ENCODE measurements around the gene UVRAG. TPM values are rescaled to one million over a fixed set of nuclear protein-coding genes. Genes with fewer than 3 reads are reported as not detected.
"Not testable (repeated sequence)": the region's sequence is repeated elsewhere in the genome, so short reads cannot be mapped to it uniquely, and the experiment has no call there.

The UVRAG gene
- total RNA-seq, 1 donor from 2014 or later, result 27.6 TPM

- peaks cover 3% of the 10 kb centered on the region for H3K9me3 Mint-ChIP-seq
- peak overlapping the region; percentile 55 for H3K27ac Mint-ChIP-seq
- H3K4me1 Mint-ChIP-seq, result peaks cover 21% of the 10 kb centered on the region
- H3K27me3 Mint-ChIP-seq (ENCODE audit: low read depth), result no peaks in the 10 kb centered on the region
- H3K4me3 Mint-ChIP-seq, result no peak overlapping the region
- H3K36me3 Mint-ChIP-seq, result peaks cover 10% of the 10 kb centered on the region
- TF ChIP-seq CTCF (IDR thresholded peaks at IDR 0.05; ENCODE audit: unreplicated experiment), result no peak
- no peak for DNase-seq (ENCODE audit: low spot score in 2 of 2, unreplicated experiment in 2 of 2)
These were observed 36.2 kb downstream of the UVRAG start for GRCh38 chr11:75851203-75851602.

GRCh38 chr11:75852406-75853017 is 37.5 kb downstream of the UVRAG start:
- peaks cover 3% of the 10 kb centered on the region for H3K9me3 Mint-ChIP-seq
- H3K36me3 Mint-ChIP-seq, result peaks cover 16% of the 10 kb centered on the region
- TF ChIP-seq CTCF (IDR thresholded peaks at IDR 0.05; ENCODE audit: unreplicated experiment), result no peak
- H3K27me3 Mint-ChIP-seq (ENCODE audit: low read depth), result no peaks in the 10 kb centered on the region
- no peak for DNase-seq (ENCODE audit: low spot score in 2 of 2, unreplicated experiment in 2 of 2)
- no peak overlapping the region for H3K27ac Mint-ChIP-seq
- H3K4me1 Mint-ChIP-seq, result peaks cover 28% of the 10 kb centered on the region
- no peak overlapping the region for H3K4me3 Mint-ChIP-seq

- not testable (repeated sequence) for H3K4me3 Mint-ChIP-seq; H3K9me3 Mint-ChIP-seq; DNase-seq (ENCODE audit: low spot score in 2 of 2, unreplicated experiment in 2 of 2); H3K27me3 Mint-ChIP-seq (ENCODE audit: low read depth); H3K27ac Mint-ChIP-seq
- H3K36me3 Mint-ChIP-seq, result peaks cover 16% of the 10 kb centered on the region
- peaks cover 33% of the 10 kb centered on the region for H3K4me1 Mint-ChIP-seq
These were observed 38.6 kb downstream of the UVRAG start for GRCh38 chr11:75853563-75853962.

DNA sequence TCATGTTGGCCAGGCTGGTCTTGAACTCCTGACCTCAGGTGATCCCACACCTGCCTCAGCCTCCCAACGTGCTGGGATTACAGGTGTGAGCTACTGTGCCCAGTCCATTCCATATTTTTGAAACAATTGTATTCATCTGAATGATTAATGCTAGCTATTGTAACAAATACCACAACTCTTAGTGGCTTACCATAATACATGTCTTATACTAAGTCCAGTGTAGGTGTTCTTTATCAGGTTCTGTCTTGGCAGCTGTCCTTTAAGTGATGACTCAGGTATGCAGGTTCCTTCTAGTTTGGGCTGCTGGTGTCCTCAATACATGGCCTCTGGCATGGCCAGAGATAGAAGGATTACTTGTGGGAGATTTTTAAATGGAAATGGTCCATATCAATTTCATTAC is 39.0 kb downstream of the UVRAG start:
- Mint-ChIP-seq H3K27me3 (ENCODE audit: low read depth) (no peaks in the 10 kb centered on the region), H3K4me3 (no peak overlapping the region), H3K36me3 (peaks cover 16% of the 10 kb centered on the region), H3K27ac (no peak overlapping the region), H3K4me1 (peaks cover 37% of the 10 kb centered on the region), H3K9me3 (peaks cover 3% of the 10 kb centered on the region)
- no peak for TF ChIP-seq CTCF (IDR thresholded peaks at IDR 0.05; ENCODE audit: unreplicated experiment)
- DNase-seq (ENCODE audit: low spot score in 2 of 2, unreplicated experiment in 2 of 2), result no peak

- Mint-ChIP-seq H3K4me1 (peaks cover 37% of the 10 kb centered on the region), H3K27ac (peak overlapping the region; percentile 81), H3K27me3 (ENCODE audit: low read depth) (no peaks in the 10 kb centered on the region), H3K4me3 (no peak overlapping the region), H3K9me3 (peaks cover 3% of the 10 kb centered on the region), H3K36me3 (peaks cover 16% of the 10 kb centered on the region)
- DNase-seq (ENCODE audit: low spot score in 2 of 2, unreplicated experiment in 2 of 2), result no peak
- no peak for TF ChIP-seq CTCF (IDR thresholded peaks at IDR 0.05; ENCODE audit: unreplicated experiment)
These were observed 40.2 kb downstream of the UVRAG start for GRCh38 chr11:75855206-75855605.

- Mint-ChIP-seq H3K27me3 (ENCODE audit: low read depth) (no peaks in the 10 kb centered on the region), H3K27ac (peak overlapping the region; percentile 18), H3K4me3 (no peak overlapping the region), H3K4me1 (peaks cover 25% of the 10 kb centered on the region), H3K9me3 (peaks cover 3% of the 10 kb centered on the region), H3K36me3 (peaks cover 20% of the 10 kb centered on the region)
- no peak for TF ChIP-seq CTCF (IDR thresholded peaks at IDR 0.05; ENCODE audit: unreplicated experiment)
- no peak for DNase-seq (ENCODE audit: low spot score in 2 of 2, unreplicated experiment in 2 of 2)
These were observed 41.9 kb downstream of the UVRAG start for GRCh38 chr11:75856912-75857311.

All from mesothelial cell of epicardium (in vitro differentiated cells).